Vagina (tissue), 2 donors: Measurements from ENCODE around the gene ZNF622. TPM values are rescaled to one million over a fixed set of nuclear protein-coding genes. Genes with fewer than 3 reads are reported as not detected.

Source experiments
- DNase-seq, 2 donors: peaks; one replicate each; pipeline ENCODE4 v3.0.0-alpha.2; 2017; ENCODE audit errors: extremely low spot score in 2 of 2
- H3K27ac ChIP-seq: fragments of 200-600 bp; sonication (generic); one replicate; pipeline ENCODE4 v1.5.1; 2019
- H3K27me3 ChIP-seq: fragments of 200-600 bp; sonication (generic); one replicate; pipeline ENCODE4 v1.5.1; 2019
- H3K36me3 ChIP-seq, 2 donors: fragments of 200-600 bp; sonication (generic); one replicate each; pipeline ENCODE4 v1.5.1; 2017 to 2019
- H3K4me1 ChIP-seq: fragments of 200-600 bp; sonication (generic); one replicate; pipeline ENCODE4 v1.5.1; 2019
- H3K4me3 ChIP-seq, 2 donors: fragments of 200-600 bp; sonication (generic); 1 replicate in 1 of 2; 2 replicates in 1 of 2; pipeline ENCODE4 v1.5.1; 2016 to 2019
- H3K9me3 ChIP-seq: fragments of 200-600 bp; sonication (generic); one replicate; pipeline ENCODE4 v1.5.1; 2019
- CTCF ChIP-seq, 3 experiments: fragments of 450-650 bp in 2 of 3; fragments of 200-600 bp in 1 of 3; sonication (generic) in 1 of 3; IDR thresholded peaks; one replicate each; pipeline ENCODE4 v1.5.1; 2017 to 2019; ENCODE audit warnings: antibody characterized with exemption in 3 of 3, mild to moderate bottlenecking in 2 of 3, moderate library complexity in 2 of 3
- POLR2A ChIP-seq, 2 donors: fragments of 450-650 bp; IDR thresholded peaks; one replicate each; pipeline ENCODE4 v1.6.1; 2017; ENCODE audit warnings: antibody characterized with exemption in 2 of 2, mild to moderate bottlenecking in 2 of 2, moderate library complexity in 2 of 2
- POLR2AphosphoS5 ChIP-seq, 2 donors: sonication (generic); formaldehyde crosslinking; IDR thresholded peaks; one replicate each; pipeline ENCODE4 v1.9.0; 2017; ENCODE audit warnings: antibody characterized with exemption in 2 of 2, mild to moderate bottlenecking in 2 of 2, low read depth in 1 of 2; ENCODE audit not compliant: insufficient read depth in 1 of 2
- intact Hi-C: fragments of 100-400 bp; cut with DNase I; formaldehyde crosslinking; loops from one replicate; pipeline ENCODE4 v1.15.1; 2023
- total RNA-seq: library from RNA; depleted of rRNA; stranded (reverse); fragments of >200 nt; gene quantifications from one replicate; pipeline ENCODE4 v1.2.3, GENCODE V29; 2016

The ZNF622 gene
- total RNA-seq, 1 donor from 2014 or later, result 19.4 TPM

- intact Hi-C loops, result no loop called here
- Histone ChIP-seq H3K4me3 (no peak overlapping the region), H3K27ac (no peak overlapping the region), H3K36me3 (no peaks in the 10 kb centered on the region), H3K27me3 (no peaks in the 10 kb centered on the region), H3K9me3 (no peaks in the 10 kb centered on the region), H3K4me1 (peaks cover 22% of the 10 kb centered on the region)
- no peak for TF ChIP-seq CTCF (IDR thresholded peaks at IDR 0.05)
- no peak for TF ChIP-seq POLR2AphosphoS5 (IDR thresholded peaks at IDR 0.05; ENCODE audit: insufficient read depth in 1 of 2, low read depth in 1 of 2)
- no peak for TF ChIP-seq POLR2A (IDR thresholded peaks at IDR 0.05)
- no peak for DNase-seq
Measured at GRCh38 chr5:16471387-16471786, 5.8 kb upstream of the ZNF622 start.

GRCh38 chr5:16467363-16468219 is 2.0 kb upstream of the ZNF622 start:
- Histone ChIP-seq H3K27ac (no peak overlapping the region), H3K4me1 (peaks cover 47% of the 10 kb centered on the region), H3K27me3 (no peaks in the 10 kb centered on the region), H3K36me3 (peaks cover 0 to 8% of the 10 kb centered on the region in 2 donors), H3K9me3 (no peaks in the 10 kb centered on the region), H3K4me3 (peak overlapping the region in 1 of 2 donors; percentile 69)
- intact Hi-C loops, result no loop called here
- TF ChIP-seq POLR2A (IDR thresholded peaks at IDR 0.05) (no peak), POLR2AphosphoS5 (IDR thresholded peaks at IDR 0.05; ENCODE audit: insufficient read depth in 1 of 2, low read depth in 1 of 2) (no peak), CTCF (IDR thresholded peaks at IDR 0.05) (no peak)
- no peak for DNase-seq

- DNase-seq, result no peak
- intact Hi-C loops, result no loop called here
Measured at GRCh38 chr5:16464664-16465543, 696 bp downstream of the ZNF622 start.

GRCh38 chr5:16464231-16464630 is 1.4 kb downstream of the ZNF622 start:
- no peaks in the 10 kb centered on the region for H3K9me3 ChIP-seq
- peak overlapping the region; percentile 69 to 89 for H3K4me3 ChIP-seq
- TF ChIP-seq POLR2A (IDR thresholded peaks at IDR 0.05) (no peak), POLR2AphosphoS5 (IDR thresholded peaks at IDR 0.05; ENCODE audit: insufficient read depth in 1 of 2, low read depth in 1 of 2) (no peak), CTCF (IDR thresholded peaks at IDR 0.05) (no peak)
- intact Hi-C loops, result no loop called here
- no peak for DNase-seq
- no peak overlapping the region for H3K27ac ChIP-seq
- H3K27me3 ChIP-seq, result no peaks in the 10 kb centered on the region
- peaks cover 0 to 35% of the 10 kb centered on the region in 2 donors for H3K36me3 ChIP-seq
- peaks cover 76% of the 10 kb centered on the region for H3K4me1 ChIP-seq

More at GRCh38 chr5:16464664-16465543, 696 bp downstream of the ZNF622 start:
- Histone ChIP-seq H3K9me3 (no peaks in the 10 kb centered on the region), H3K36me3 (peaks cover 0 to 28% of the 10 kb centered on the region in 2 donors), H3K4me3 (peak overlapping the region; percentile 69 to 89), H3K27ac (peak overlapping the region; percentile 79), H3K4me1 (peaks cover 71% of the 10 kb centered on the region), H3K27me3 (no peaks in the 10 kb centered on the region)
- no peak for TF ChIP-seq CTCF (IDR thresholded peaks at IDR 0.05)
- TF ChIP-seq POLR2AphosphoS5 (IDR thresholded peaks at IDR 0.05; ENCODE audit: insufficient read depth in 1 of 2, low read depth in 1 of 2), result no peak
- no peak for TF ChIP-seq POLR2A (IDR thresholded peaks at IDR 0.05)
